Neural progenitor cell (in vitro differentiated cells): ENCODE results near the gene RAP1GDS1. TPM values are rescaled to one million over a fixed set of nuclear protein-coding genes. Genes with fewer than 3 reads are reported as not detected.

ENCODE experiments used
- DNase-seq: peaks from one replicate; pipeline ENCODE4 v3.0.0-alpha.2; 2016; ENCODE audit warnings: low spot score
- H2AFZ ChIP-seq: fragments of 200-600 bp; sonication (generic); replicated peaks from 2 replicates; pipeline ENCODE4 v1.6.1; 2016; ENCODE audit warnings: antibody characterized with exemption
- H3F3A ChIP-seq: fragments of 200-600 bp; sonication (generic); 2 replicates; pipeline ENCODE4 v1.6.1; 2016; ENCODE audit warnings: antibody characterized with exemption, low read depth
- H3K27ac ChIP-seq: fragments of 200-600 bp; sonication (generic); 2 replicates; pipeline ENCODE4 v1.5.1; 2016; ENCODE audit warnings: mild to moderate bottlenecking
- H3K27me3 ChIP-seq: fragments of 200-600 bp; sonication (generic); 2 replicates; pipeline ENCODE4 v1.6.1; 2016; ENCODE audit warnings: mild to moderate bottlenecking, moderate library complexity
- H3K36me3 ChIP-seq: fragments of 200-600 bp; sonication (generic); 2 replicates; pipeline ENCODE4 v1.5.1; 2016
- H3K4me1 ChIP-seq: fragments of 200-600 bp; sonication (generic); 2 replicates; pipeline ENCODE4 v1.6.1; 2016; ENCODE audit warnings: mixed run types
- H3K4me2 ChIP-seq: fragments of 200-600 bp; sonication (generic); 2 replicates; pipeline ENCODE4 v1.6.1; 2016
- H3K4me3 ChIP-seq: fragments of 200-600 bp; sonication (generic); 2 replicates; pipeline ENCODE4 v1.5.1; 2016
- H3K79me2 ChIP-seq: fragments of 200-600 bp; sonication (generic); 2 replicates; pipeline ENCODE4 v1.6.1; 2016; ENCODE audit warnings: low read depth
- H3K9ac ChIP-seq: fragments of 200-600 bp; sonication (generic); 2 replicates; pipeline ENCODE4 v1.6.1; 2016
- H3K9me3 ChIP-seq: fragments of 200-600 bp; sonication (generic); 2 replicates; pipeline ENCODE4 v1.5.1; 2016; ENCODE audit warnings: low read depth
- H4K20me1 ChIP-seq: fragments of 200-600 bp; sonication (generic); 2 replicates; pipeline ENCODE4 v1.6.1; 2016; ENCODE audit warnings: low read depth
- H3K27ac Mint-ChIP-seq: 3 replicates; pipeline ENCODE4 v1.8.0; 2021; ENCODE audit warnings: mixed read lengths
- H3K27me3 Mint-ChIP-seq: 2 replicates; pipeline ENCODE4 v1.8.0; 2022; ENCODE audit warnings: low read depth, mild to moderate bottlenecking, inconsistent platforms, moderate library complexity, mixed read lengths; ENCODE audit not compliant: insufficient read depth
- H3K36me3 Mint-ChIP-seq: 3 replicates; pipeline ENCODE4 v1.8.0; 2021; ENCODE audit warnings: mixed read lengths
- H3K4me1 Mint-ChIP-seq: 3 replicates; pipeline ENCODE4 v1.8.0; 2021; ENCODE audit warnings: mixed read lengths
- H3K4me3 Mint-ChIP-seq: 3 replicates; pipeline ENCODE4 v1.8.0; 2021; ENCODE audit warnings: mild to moderate bottlenecking, moderate library complexity, mixed read lengths
- H3K9me3 Mint-ChIP-seq: 3 replicates; pipeline ENCODE4 v1.8.0; 2020; ENCODE audit warnings: mixed read lengths
- EZH2 ChIP-seq: fragments of 200-600 bp; sonication (generic); IDR thresholded peaks from 2 replicates; pipeline ENCODE4 v1.6.1; 2017; ENCODE audit warnings: antibody characterized with exemption, mild to moderate bottlenecking, moderate library complexity
- EZH2phosphoT487 ChIP-seq: fragments of 200-600 bp; sonication (generic); IDR thresholded peaks from 2 replicates; pipeline ENCODE4 v1.6.1; 2017; ENCODE audit warnings: antibody characterized with exemption
- total RNA-seq: library from RNA; depleted of rRNA; stranded (reverse); fragments of >200 nt; gene quantifications from 2 replicates; pipeline ENCODE4 v1.2.3, GENCODE V29; 2015; ENCODE audit warnings: low replicate concordance
- TF ChIP-seq, protein P1 (sequence below): fragments of 200-600 bp; sonication (generic); IDR thresholded peaks from 2 replicates; pipeline ENCODE4 v1.5.1; 2017; ENCODE audit warnings: antibody characterized with exemption, mild to moderate bottlenecking

RAP1GDS1 gene
- total RNA-seq, 1 donor from 2014 or later: 65.1 TPM

GRCh38 chr4:98262431-98262830 lies 1.2 kb downstream of the RAP1GDS1 start:
- Histone ChIP-seq H3K4me1 (peaks cover 19% of the 10 kb centered on the region), H3K9me3 (no peaks in the 10 kb centered on the region), H2AFZ (no peak overlapping the region), H3K9ac (no peak overlapping the region), H3K4me2 (peak overlapping the region; percentile 90), H3K27me3 (no peaks in the 10 kb centered on the region), H4K20me1 (no peaks in the 10 kb centered on the region), H3K36me3 (no peaks in the 10 kb centered on the region), H3F3A (peaks cover 21% of the 10 kb centered on the region), H3K4me3 (peak overlapping the region; percentile 98), H3K79me2 (peaks cover 76% of the 10 kb centered on the region), H3K27ac (no peak overlapping the region)
- TF ChIP-seq EZH2: no peak
- TF ChIP-seq, protein P1, sequence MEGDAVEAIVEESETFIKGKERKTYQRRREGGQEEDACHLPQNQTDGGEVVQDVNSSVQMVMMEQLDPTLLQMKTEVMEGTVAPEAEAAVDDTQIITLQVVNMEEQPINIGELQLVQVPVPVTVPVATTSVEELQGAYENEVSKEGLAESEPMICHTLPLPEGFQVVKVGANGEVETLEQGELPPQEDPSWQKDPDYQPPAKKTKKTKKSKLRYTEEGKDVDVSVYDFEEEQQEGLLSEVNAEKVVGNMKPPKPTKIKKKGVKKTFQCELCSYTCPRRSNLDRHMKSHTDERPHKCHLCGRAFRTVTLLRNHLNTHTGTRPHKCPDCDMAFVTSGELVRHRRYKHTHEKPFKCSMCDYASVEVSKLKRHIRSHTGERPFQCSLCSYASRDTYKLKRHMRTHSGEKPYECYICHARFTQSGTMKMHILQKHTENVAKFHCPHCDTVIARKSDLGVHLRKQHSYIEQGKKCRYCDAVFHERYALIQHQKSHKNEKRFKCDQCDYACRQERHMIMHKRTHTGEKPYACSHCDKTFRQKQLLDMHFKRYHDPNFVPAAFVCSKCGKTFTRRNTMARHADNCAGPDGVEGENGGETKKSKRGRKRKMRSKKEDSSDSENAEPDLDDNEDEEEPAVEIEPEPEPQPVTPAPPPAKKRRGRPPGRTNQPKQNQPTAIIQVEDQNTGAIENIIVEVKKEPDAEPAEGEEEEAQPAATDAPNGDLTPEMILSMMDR: no peak
- no peak for TF ChIP-seq EZH2phosphoT487
- Mint-ChIP-seq H3K4me1 (peaks cover 20% of the 10 kb centered on the region), H3K36me3 (peaks cover 7% of the 10 kb centered on the region), H3K4me3 (peak overlapping the region; percentile 96), H3K27ac (no peak overlapping the region), H3K27me3 (peaks cover 2% of the 10 kb centered on the region), H3K9me3 (peaks cover 5% of the 10 kb centered on the region)
- DNase-seq: no peak

DNA sequence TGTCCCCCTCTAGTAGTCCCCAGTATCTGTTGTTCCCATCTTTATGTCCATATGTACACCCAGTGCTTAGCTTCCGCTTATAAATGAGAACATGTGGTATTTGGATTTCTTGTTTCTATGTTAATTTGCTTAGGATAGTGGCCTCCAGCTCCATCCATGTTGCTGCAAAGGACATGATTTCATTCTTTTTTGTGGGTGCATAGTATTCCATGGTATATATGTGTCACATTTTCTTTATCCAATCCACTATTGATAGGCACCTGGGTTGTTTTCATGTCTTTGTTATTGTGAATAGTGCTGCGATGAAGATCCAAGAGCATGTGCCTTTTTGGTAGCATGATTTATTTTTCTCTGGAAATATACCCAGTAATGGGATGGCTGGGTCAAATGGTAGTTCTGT lies 6.3 kb downstream of the RAP1GDS1 start:
- no peak overlapping the region for H3K27ac Mint-ChIP-seq
- Histone ChIP-seq H3K4me1 (peaks cover 6% of the 10 kb centered on the region), H3K79me2 (peaks cover 94% of the 10 kb centered on the region), H2AFZ (no peak overlapping the region), H3K9ac (no peak overlapping the region), H3K9me3 (no peaks in the 10 kb centered on the region), H3K4me3 (no peak overlapping the region), H3K36me3 (peaks cover 17% of the 10 kb centered on the region), H3K27ac (no peak overlapping the region), H3F3A (no peaks in the 10 kb centered on the region), H4K20me1 (no peaks in the 10 kb centered on the region), H3K27me3 (no peaks in the 10 kb centered on the region), H3K4me2 (no peak overlapping the region)
- H3K4me3 Mint-ChIP-seq: no peak overlapping the region
- peaks cover 5% of the 10 kb centered on the region for H3K4me1 Mint-ChIP-seq
- H3K9me3 Mint-ChIP-seq: peaks cover 38% of the 10 kb centered on the region
- TF ChIP-seq EZH2phosphoT487 (no peak), EZH2 (no peak)
- TF ChIP-seq, protein P1: no peak
- no peak for DNase-seq
- peaks cover 34% of the 10 kb centered on the region for H3K36me3 Mint-ChIP-seq
- no peaks in the 10 kb centered on the region for H3K27me3 Mint-ChIP-seq

GRCh38 chr4:98275145-98275544 lies 14.0 kb downstream of the RAP1GDS1 start:
- no peaks in the 10 kb centered on the region for H3K27me3 ChIP-seq
- peaks cover 14% of the 10 kb centered on the region for H3K36me3 ChIP-seq
- Mint-ChIP-seq H3K9me3 (peaks cover 39% of the 10 kb centered on the region), H3K4me3 (no peak overlapping the region), H3K36me3 (peaks cover 34% of the 10 kb centered on the region), H3K27me3 (no peaks in the 10 kb centered on the region), H3K4me1 (no peaks in the 10 kb centered on the region), H3K27ac (no peak overlapping the region)
- no peak overlapping the region for H3K4me2 ChIP-seq
- H3F3A ChIP-seq: no peaks in the 10 kb centered on the region
- DNase-seq: no peak
- H3K27ac ChIP-seq: no peak overlapping the region
- peaks cover 92% of the 10 kb centered on the region for H3K79me2 ChIP-seq
- H3K9me3 ChIP-seq: no peaks in the 10 kb centered on the region
- no peaks in the 10 kb centered on the region for H4K20me1 ChIP-seq
- no peak overlapping the region for H3K4me3 ChIP-seq
- TF ChIP-seq EZH2: no peak
- no peak for TF ChIP-seq EZH2phosphoT487
- TF ChIP-seq, protein P1: no peak
- H2AFZ ChIP-seq: no peak overlapping the region
- no peak overlapping the region for H3K9ac ChIP-seq
- no peaks in the 10 kb centered on the region for H3K4me1 ChIP-seq
